HepG2 (cell line): ENCODE data around the gene PHKB. TPM values are rescaled to one million over a fixed set of nuclear protein-coding genes. Genes with fewer than 3 reads are reported as not detected.

Experiments used
- AKNA ChIP-seq: sonication (generic); formaldehyde crosslinking; IDR thresholded peaks from 2 replicates; pipeline ENCODE4 v1.4.0; 2020; ENCODE audit warnings: missing genetic modification reagents, borderline replicate concordance
- PRDM10 ChIP-seq: sonication (generic); formaldehyde crosslinking; IDR thresholded peaks from 2 replicates; pipeline ENCODE4 v1.4.0; 2020; ENCODE audit warnings: low read depth, missing genetic modification reagents
- SNAPC4 ChIP-seq: sonication (generic); formaldehyde crosslinking; IDR thresholded peaks from 2 replicates; pipeline ENCODE4 v1.4.0; 2020; ENCODE audit warnings: mild to moderate bottlenecking, missing genetic modification reagents
- ZNF510 ChIP-seq: sonication (generic); formaldehyde crosslinking; IDR thresholded peaks from 2 replicates; pipeline ENCODE4 v1.4.0; 2020; ENCODE audit warnings: low read depth, mild to moderate bottlenecking, missing genetic modification reagents
- polyA plus RNA-seq, 8 experiments: library from polyadenylated mRNA; depleted of rRNA in 3 of 8; stranded (reverse) in 7 of 8; unstranded in 1 of 8; fragments of >200 nt; fragmentation: Illumina TruSeq in 4 of 8; extraction: Trizol in 4 of 8; gene quantifications; 2 replicates each; pipeline versions ENCODE4 v1.2.1 to v1.2.3, GENCODE V29; 2011 to 2016; ENCODE audit warnings: low read depth in 4 of 8, missing spikeins in 1 of 8, mixed read lengths in 1 of 8; ENCODE audit not compliant: insufficient read depth in 1 of 8
- total RNA-seq, 5 experiments: library from RNA; depleted of rRNA; stranded (reverse); fragments of >200 nt; fragmentation: Illumina TruSeq; extraction: Trizol; gene quantifications; 2 replicates each; pipeline ENCODE4 v1.2.3, GENCODE V29; 2016; ENCODE audit warnings: low read depth in 1 of 5

Gene PHKB
- total and polyA plus RNA-seq, 2 of the 13 experiments (the other 11 are each of a cell fraction or from before 2014, with no cell fraction given) = 66.0 to 80.8 TPM

GRCh38 chr16:47729701-47730100 lies 268.6 kb downstream of the PHKB start (continued):
- TF ChIP-seq PRDM10 (CRISPR knock-in tag) = no peak
- no peak for TF ChIP-seq AKNA
- TF ChIP-seq SNAPC4 = no peak
- no peak for TF ChIP-seq ZNF510
- TF ChIP-seq, all 625 proteins: peak for 0
